ENCODE data around the gene PIGR. TPM values are rescaled to one million over a fixed set of nuclear protein-coding genes. Genes with fewer than 3 reads are reported as not detected.
A peak's percentile ranks its signal among the peaks of the same experiment; 100 is the strongest.

The PIGR gene
- total and polyA plus RNA-seq, 9 of the 15 experiments (the other 6 are each of a cell fraction or from before 2014, with no cell fraction given): 0.01 to 1.5 (median 0.03) TPM; not detected in 4

DNA sequence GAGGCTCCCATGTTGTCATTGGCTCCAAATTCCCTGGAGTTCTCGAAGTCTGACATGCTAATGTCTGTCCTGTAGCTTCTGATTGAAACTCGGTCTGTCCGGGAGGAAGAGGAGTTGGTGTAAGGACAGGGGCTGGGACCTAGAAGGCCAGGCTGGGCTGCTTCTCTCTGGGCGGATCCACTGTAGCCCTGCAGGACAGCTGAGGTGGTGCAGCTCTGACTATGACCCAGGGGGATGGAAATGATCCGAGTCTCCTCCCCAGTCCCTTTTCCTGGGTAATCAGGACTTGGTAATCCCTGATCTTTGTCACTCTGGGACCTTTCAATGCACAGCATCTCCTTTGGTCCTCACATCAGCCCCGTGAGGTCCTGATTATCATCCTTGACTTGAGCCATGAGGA, 14.6 kb downstream of the PIGR start:
- no TSS peak for BruUV-seq (replicated peaks)
- H3K4me3 ChIP-seq: no peak overlapping the region
- H3K4me1 ChIP-seq (replicated peaks in 1 of 2; ENCODE audit: control insufficient read depth in 2 of 2, insufficient read depth in 2 of 2, low read length in 2 of 2): peaks cover 9 to 10% of the 10 kb centered on the region in 2 experiments
- in situ Hi-C loops (cut with MboI) (loop anchor here (10.0 kb wide), 1 partner anchor 143 kb away; no protein-coding TSS in a partner anchor), intact Hi-C loops (cut with micrococcal nuclease) (loop anchor here (5.0 kb wide), 1 partner anchor 476 kb away; no protein-coding TSS in a partner anchor)
- no peaks in the 10 kb centered on the region for H4K20me1 ChIP-seq (replicated peaks; ENCODE audit: control insufficient read depth, insufficient read depth, low read length)
- no peak overlapping the region for H3K27ac ChIP-seq (ENCODE audit: extremely low read depth, low read depth, low read length)
- CTCF ChIA-PET (ENCODE audit: low intra/inter-chr PET ratio): interaction anchor here (7.6 kb wide), 1 partner anchor 50 kb away, joined by 83 read pairs; no protein-coding TSS in a partner anchor
- FAIRE-seq (peak; percentile 32), ATAC-seq (peak; percentile 62), DNase-seq (ENCODE audit: extremely low read depth in 1 of 4, low spot score in 3 of 4) (peak in 2 of 4 experiments; percentile 54 to 59)
- no peak overlapping the region for H3K9ac ChIP-seq (ENCODE audit: insufficient read depth in 1 of 2, low read depth in 2 of 2, low read length in 2 of 2)
- H3K36me3 ChIP-seq (ENCODE audit: control insufficient read depth, insufficient read depth, low read length): no peaks in the 10 kb centered on the region
- peak overlapping the region; percentile 40; the same call in 1 of the 2 replicates for H2AFZ ChIP-seq (ENCODE audit: low read depth, low read length)
- no peak overlapping the region for H3K4me2 ChIP-seq (ENCODE audit: insufficient read depth, low read length)
- no peaks in the 10 kb centered on the region for H3K9me1 ChIP-seq (ENCODE audit: control insufficient read depth, insufficient read depth, low read length)
- WGBS (ENCODE audit: insufficient coverage, low coverage, missing lambda C conversion rate): 19% methylated on average over 6 of the region's 6 CpGs
- H3K9me3 ChIP-seq (replicated peaks; ENCODE audit: control insufficient read depth, insufficient read depth, low read depth, low read length): no peaks in the 10 kb centered on the region
- H3K79me2 ChIP-seq (ENCODE audit: control insufficient read depth, insufficient read depth, low read length): no peaks in the 10 kb centered on the region
- no peaks in the 10 kb centered on the region for H3K27me3 ChIP-seq (ENCODE audit: control insufficient read depth in 2 of 2, insufficient read depth in 2 of 2, low read length in 2 of 2)
- TF ChIP-seq TBP (optimal IDR thresholded peaks at IDR 0.05; ENCODE audit: low read depth, low read length) (peak; percentile 15), ZNF507 (tag; conservative IDR thresholded peaks at IDR 0.05) (no peak), GMEB1 (CRISPR knock-in tag; IDR thresholded peaks at IDR 0.05) (no peak), CTCF (IDR thresholded peaks at IDR 0.05 in 2 of 3, conservative IDR thresholded peaks at IDR 0.05 in 1 of 3; ENCODE audit: insufficient read depth in 2 of 3, low read depth in 1 of 3, low read length in 3 of 3) (peak; percentile 31 to 44 (median 31); a peak in 5 of 6 replicates), PTBP1 (IDR thresholded peaks at IDR 0.05; ENCODE audit: low read depth, low read length) (no peak), POLR3A (IDR thresholded peaks at IDR 0.05; ENCODE audit: borderline replicate concordance, extremely low read depth, insufficient read depth, insufficient read length) (no peak), ZNF175 (CRISPR knock-in tag; IDR thresholded peaks at IDR 0.05; ENCODE audit: low read depth) (no peak), XRCC5 (IDR thresholded peaks at IDR 0.05; ENCODE audit: low read depth, low read length) (no peak), ZNF23 (CRISPR knock-in tag; IDR thresholded peaks at IDR 0.05) (no peak), ZNF324 (CRISPR knock-in tag; IDR thresholded peaks at IDR 0.05) (no peak)
- TF ChIP-seq, protein P1, sequence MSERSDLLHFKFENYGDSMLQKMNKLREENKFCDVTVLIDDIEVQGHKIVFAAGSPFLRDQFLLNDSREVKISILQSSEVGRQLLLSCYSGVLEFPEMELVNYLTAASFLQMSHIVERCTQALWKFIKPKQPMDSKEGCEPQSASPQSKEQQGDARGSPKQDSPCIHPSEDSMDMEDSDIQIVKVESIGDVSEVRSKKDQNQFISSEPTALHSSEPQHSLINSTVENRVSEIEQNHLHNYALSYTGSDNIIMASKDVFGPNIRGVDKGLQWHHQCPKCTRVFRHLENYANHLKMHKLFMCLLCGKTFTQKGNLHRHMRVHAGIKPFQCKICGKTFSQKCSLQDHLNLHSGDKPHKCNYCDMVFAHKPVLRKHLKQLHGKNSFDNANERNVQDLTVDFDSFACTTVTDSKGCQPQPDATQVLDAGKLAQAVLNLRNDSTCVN (CRISPR knock-in tag; IDR thresholded peaks at IDR 0.05): no peak
- TF ChIP-seq, protein P2, sequence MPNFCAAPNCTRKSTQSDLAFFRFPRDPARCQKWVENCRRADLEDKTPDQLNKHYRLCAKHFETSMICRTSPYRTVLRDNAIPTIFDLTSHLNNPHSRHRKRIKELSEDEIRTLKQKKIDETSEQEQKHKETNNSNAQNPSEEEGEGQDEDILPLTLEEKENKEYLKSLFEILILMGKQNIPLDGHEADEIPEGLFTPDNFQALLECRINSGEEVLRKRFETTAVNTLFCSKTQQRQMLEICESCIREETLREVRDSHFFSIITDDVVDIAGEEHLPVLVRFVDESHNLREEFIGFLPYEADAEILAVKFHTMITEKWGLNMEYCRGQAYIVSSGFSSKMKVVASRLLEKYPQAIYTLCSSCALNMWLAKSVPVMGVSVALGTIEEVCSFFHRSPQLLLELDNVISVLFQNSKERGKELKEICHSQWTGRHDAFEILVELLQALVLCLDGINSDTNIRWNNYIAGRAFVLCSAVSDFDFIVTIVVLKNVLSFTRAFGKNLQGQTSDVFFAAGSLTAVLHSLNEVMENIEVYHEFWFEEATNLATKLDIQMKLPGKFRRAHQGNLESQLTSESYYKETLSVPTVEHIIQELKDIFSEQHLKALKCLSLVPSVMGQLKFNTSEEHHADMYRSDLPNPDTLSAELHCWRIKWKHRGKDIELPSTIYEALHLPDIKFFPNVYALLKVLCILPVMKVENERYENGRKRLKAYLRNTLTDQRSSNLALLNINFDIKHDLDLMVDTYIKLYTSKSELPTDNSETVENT (CRISPR knock-in tag; IDR thresholded peaks at IDR 0.05): no peak
- POLR2A ChIA-PET: interaction anchor here (0.8 to 1.6 kb wide), 10 partner anchors 9 to 119 kb away, joined by 3 to 6 read pairs (median 4); partner anchors contain the start of genes FCMR and YOD1
